GM19452 (cell line): ENCODE data around the gene NLGN3.

ENCODE experiments used
- ATAC-seq: cut with Tn5 transposase; IDR thresholded peaks from one replicate; pipeline ENCODE4 v1.9.1; 2021; ENCODE audit not compliant: unreplicated experiment

The NLGN3 gene

DNA sequence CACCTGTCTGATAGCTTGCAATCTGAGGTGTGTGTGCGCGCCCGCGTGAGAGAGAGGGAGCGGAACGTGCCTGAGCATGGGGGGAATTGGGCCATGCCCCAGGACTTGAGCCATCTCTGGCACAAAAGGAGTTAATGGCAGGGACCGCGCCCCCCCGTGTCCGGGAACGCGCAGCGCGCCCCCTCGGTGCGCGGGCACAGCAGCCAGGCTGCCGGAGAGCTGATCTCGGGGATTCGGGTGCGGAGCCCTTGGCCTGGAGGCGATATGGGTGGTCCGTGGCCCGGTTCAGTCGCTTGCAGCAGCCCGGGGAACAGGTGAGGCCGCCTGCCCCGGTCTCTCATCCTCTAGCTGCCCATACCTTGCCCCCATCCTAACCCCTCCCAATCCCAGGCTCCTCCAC is at the start of gene NLGN3:
Gene NLGN3 (plus strand): TSS at position 191 of the 400 bp plus-strand sequence. CDS start 2,909 bp downstream, outside the sequence.
- ATAC-seq, result no peak

DNA sequence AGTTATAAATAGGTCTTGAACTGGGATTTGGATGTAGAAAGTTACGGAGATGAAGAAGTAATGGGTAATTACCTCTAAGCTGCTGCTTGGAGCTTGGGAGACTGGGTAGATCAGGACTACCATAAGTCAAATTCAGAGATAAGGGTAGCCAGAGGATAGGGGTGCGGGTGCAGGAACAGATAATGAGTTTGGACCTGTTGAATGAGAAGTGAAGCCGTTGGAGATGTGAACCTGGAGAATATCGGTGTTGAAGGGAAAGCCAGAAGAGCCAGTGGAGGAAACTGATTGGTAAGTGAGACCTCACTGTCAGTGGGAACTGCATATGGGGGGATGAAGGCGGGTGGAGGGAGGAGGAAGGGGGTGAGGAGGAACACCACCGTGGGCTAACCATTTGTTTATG is 49.6 kb upstream of the NLGN3 start:
- no peak for ATAC-seq

DNA sequence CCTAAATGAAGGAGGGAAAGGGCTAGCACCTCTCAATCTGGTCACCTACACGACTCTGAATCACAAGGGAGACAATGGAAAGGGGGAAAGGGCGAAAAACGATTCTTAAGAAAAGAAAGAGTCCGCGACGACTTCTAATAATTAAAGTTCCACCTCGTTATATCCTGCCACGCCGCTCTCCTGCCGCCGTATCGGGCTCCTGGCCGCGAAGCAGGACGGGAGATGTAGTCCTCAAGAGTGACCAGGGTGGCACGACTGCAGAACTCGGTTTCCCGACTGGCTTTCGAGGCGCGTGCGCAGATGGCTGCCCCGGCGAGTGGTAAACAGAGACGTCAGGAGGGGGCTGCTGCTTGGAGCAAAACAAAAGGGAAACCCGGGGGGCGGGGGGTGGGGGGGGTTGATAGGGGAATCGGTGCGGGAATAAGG is 49.1 kb upstream of the NLGN3 start, which contains the start of gene FOXO4:
Gene FOXO4 (plus strand): TSS at position 297 of the 426 bp plus-strand sequence. CDS start 678 bp downstream, outside the sequence.
- peak; percentile 93 for ATAC-seq

DNA sequence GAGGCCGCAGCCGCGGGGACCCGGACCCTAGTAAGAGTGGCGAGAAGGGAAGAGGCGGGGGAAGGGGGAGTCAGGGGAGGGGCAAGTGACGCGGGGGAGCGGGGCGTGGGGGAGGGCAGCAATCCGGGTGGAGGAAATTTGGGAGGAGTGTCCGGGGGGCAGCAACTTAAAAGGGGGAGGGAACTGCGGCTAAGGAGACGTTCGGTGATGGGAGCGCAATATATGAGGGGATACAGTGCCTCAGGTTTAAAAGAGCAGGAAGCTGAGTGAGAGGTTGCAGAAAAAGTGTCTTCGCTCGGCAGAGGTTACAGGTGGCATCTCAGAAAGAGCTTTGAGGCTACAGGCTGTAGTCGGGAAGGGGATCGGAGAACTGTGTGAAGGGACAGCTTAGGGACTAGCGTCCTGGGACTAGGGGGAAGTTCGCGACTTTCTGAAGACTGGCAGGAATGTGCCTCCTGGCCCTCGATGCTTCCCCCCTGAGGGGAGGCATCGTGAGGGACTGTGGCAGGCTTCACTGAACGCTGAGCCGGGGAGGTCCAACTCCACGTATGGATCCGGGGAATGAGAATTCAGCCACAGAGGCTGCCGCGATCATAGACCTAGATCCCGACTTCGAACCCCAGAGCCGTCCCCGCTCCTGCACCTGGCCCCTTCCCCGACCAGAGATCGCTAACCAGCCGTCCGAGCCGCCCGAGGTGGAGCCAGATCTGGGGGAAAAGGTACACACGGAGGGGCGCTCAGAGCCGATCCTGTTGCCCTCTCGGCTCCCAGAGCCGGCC is 48.5 kb upstream of the NLGN3 start:
- ATAC-seq, result no peak

DNA sequence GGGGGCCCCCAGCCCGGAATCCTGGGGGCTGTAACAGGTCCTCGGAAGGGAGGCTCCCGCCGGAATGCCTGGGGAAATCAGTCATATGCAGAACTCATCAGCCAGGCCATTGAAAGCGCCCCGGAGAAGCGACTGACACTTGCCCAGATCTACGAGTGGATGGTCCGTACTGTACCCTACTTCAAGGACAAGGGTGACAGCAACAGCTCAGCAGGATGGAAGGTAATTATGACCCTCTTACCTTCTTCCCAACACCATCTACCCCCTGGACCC is 47.9 kb upstream of the NLGN3 start:
- ATAC-seq, result no peak

DNA sequence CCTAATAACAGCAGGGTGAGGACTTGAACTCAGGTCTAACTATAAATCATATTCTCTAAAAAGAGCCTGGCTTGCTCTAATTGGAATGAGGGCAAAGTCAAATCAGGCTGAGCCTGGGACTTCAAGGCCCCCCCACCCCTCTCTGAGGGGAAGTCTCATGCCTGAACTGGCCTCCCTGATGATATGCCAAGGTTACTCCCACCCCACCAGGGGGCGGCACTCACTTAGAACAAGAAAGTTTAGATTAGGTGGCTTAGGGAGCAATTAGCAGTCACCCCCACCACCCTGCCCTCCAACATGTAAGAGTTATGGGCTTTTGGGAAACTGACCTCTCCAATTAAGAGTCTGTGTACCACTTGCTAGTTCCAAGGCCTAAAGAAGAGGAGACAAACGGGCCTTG is 46.3 kb upstream of the NLGN3 start:
- ATAC-seq, result no peak

DNA sequence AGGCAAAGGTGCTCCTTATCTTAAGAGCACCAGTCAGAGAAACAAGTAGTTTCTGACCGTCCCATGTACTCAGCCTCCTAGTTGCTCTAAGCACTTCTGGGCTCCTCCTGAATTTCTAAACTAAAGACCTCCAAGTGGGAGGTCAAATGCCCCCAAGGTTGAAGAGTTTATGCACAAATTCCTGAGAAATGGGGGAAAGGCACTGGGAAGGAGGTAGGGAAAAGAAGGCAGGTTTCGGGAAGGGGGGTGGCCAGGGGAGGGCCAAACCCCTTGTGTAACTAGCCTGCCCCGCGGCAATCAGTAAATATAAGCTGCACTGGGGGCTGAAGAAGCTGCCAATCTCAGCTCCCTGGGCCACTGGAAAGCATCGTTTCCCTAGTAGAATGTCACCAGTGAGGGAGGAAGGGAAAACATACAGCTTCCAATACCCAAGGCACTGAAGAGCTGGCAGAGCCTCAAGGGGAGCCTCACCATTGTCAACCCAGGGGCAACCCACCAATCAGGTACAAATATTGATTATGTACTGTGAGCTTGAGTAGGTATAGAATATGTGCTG is 45.6 kb upstream of the NLGN3 start:
- ATAC-seq, result no peak

DNA sequence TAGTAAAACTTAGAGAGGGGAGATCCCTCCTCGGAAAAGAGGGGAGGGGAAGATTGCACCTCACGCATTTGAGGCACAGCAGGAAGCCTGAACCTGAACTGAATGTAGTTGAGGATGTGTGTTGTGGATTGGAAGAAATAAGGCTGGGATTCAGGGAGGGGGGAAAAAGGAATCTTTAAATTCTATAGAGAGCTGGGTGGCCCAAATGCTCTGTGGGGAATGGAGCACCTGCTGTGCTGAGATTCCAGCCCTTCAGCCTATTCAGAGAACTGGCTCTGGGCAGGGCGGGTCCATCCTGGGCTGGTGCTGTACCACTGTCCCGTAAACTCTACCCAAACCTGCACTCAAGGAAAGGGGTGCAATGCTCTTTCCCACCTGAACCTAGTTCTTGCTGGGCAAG is 44.9 kb upstream of the NLGN3 start:
- ATAC-seq, result no peak

DNA sequence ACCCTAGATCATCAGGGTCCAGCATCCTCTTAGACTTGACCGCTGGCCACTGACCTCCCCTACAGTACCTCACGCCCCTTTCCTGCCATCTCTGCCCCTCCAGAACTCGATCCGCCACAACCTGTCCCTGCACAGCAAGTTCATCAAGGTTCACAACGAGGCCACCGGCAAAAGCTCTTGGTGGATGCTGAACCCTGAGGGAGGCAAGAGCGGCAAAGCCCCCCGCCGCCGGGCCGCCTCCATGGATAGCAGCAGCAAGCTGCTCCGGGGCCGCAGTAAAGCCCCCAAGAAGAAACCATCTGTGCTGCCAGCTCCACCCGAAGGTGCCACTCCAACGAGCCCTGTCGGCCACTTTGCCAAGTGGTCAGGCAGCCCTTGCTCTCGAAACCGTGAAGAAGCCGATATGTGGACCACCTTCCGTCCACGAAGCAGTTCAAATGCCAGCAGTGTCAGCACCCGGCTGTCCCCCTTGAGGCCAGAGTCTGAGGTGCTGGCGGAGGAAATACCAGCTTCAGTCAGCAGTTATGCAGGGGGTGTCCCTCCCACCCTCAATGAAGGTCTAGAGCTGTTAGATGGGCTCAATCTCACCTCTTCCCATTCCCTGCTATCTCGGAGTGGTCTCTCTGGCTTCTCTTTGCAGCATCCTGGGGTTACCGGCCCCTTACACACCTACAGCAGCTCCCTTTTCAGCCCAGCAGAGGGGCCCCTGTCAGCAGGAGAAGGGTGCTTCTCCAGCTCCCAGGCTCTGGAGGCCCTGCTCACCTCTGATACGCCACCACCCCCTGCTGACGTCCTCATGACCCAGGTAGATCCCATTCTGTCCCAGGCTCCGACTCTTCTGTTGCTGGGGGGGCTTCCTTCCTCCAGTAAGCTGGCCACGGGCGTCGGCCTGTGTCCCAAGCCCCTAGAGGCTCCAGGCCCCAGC is 43.8 kb upstream of the NLGN3 start:
- ATAC-seq, result no peak

DNA sequence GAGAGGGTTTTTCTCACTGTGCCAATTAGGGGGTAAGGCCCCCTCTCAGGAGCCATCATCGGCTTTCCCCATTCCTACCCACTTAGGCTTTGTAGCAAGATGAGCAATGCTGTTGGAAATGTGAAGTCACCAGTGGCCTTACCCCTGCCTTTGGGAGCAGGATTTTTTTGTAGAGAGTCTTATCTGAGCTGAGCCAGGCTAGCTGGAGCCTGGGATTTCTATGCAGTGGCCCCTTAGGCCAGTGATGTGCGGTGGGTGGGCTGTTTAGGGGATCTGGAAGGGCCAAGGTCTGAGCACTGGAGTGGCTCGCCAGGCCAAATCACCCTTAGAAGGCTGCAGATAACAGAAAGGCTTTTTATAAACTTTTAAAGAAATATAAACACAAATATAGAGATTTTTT is 42.3 kb upstream of the NLGN3 start:
- ATAC-seq, result no peak

DNA sequence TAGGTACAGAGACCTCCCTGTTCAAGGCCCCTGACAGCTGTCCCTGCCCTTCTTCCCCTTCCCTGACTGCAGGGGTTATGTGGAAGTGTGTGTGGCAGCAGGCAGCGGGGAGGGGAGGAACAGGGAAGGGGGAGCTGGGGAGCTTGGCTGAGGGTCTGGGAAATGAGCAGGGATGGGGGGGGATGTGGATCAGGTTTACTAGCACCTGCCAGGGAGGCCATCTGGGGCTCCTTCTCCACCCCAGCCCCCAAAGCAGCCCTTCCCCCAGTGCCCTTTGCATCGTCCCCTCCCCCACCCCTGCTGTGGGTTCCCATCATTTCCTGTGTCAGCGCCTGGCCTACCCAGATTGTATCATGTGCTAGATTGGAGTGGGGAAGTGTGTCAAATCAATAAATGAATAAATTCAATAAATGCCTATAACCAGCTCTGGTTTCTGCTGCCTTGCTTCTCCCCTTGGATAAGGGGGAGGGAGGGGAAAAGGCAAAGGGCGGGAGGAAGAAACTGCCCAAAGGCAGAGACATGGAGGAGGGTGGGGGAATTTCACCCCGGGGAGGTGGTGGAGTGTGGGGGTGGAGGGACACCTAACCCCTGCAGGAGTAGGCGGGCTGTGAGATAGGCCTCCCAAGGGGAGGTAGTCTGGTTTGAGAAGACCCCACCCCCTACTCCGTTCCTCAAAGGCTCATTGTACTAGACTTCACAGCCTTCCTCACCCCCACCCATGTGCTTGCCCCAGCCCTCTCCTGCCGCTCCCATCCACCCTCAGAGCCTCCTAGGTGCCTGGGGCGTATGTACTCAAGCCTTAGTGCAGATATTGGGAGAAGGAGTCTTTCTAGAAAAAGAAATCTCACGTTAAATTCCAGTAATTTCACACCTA is 41.3 kb upstream of the NLGN3 start:
- ATAC-seq, result peak; percentile 45

DNA sequence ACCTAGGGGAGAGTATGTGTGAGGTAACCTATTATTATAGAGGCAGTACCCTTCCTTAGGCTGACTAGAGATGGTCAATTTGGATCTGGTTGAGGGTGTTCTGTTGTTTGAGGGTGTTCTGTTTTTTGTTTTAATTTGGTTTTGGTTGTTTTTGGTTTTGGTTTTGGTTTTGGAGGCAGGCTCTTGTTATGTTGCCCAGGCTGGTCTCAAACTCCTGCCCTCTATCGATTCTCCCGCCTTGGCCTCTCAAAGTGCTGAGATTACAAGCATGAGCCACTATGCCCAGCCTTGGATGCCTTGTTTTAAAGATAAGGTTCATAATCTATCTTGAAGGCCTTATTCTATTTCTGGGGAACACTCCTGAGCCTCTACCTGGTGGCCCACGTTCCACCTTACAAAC is 39.0 kb upstream of the NLGN3 start:
- ATAC-seq, result no peak

DNA sequence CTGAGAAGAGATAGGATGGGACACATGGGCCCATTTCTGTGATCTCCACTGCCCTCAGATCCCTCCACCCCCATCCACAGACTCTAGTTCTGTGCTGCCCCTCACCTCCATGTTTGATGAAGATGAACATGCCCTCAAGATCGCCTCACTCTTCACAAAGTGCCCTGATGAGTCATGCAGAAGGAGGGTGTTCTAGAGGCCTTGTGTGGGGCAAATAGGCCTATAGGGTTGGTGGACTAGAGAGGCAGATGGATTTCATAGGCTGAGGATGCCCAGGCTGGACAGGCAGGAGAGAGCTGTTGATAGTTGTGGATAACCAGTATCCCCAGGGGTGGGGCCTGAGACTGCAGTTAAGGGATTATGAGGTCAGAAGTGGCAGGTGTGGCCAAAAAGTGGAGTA is 38.2 kb upstream of the NLGN3 start, which contains the start of gene CXorf65:
Gene CXorf65 (minus strand): TSS at position 314 of the 400 bp plus-strand sequence. CDS start 184 bp downstream, at position 130.
- ATAC-seq, result no peak

DNA sequence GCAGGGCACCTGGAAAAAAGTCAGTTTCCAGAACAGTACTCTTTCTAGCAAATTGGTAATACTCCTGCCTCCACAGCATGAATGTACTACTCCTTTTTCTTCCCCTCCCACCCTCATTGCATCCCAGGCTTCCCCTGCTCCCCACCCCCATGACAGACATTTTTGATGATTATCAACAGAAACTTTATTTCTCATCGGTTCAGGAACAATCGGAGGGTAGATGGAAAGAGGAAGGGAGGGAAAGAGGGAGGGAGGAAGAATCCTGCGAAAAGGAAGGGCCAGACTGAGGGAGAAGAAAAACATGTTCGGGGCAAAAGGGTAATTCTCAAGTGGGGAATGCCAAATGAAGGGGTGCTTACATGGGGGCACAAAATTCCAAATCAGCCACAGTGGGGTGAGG is 37.4 kb upstream of the NLGN3 start:
- ATAC-seq, result no peak

DNA sequence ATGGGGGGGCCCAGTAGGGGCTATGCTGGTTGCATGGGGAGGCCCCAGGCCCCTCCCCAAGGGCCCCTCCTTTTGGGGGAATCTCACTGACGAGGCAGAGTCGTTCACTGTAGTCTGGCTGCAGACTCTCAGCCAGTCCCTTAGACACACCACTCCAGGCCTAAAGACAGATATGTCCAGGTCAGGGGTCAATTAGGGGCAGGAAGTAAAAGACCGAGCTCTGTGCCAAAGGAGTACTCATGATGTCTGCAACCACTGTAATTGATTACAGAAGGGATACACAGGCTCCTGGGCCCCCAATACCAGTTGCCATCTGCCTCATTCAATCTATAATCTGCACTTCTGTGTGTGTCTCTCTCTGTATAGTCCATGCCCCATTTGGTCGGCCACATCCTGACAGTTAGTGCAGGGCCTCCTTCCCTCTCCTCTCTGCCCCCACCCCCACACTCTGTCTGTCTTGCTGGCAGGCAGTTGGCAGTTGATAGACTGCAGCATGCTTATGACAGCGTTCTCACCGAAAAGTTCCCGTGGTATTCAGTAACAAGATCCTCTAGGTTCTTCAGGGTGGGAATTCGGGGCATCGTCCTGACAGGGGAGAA is 36.8 kb upstream of the NLGN3 start:
- ATAC-seq, result no peak

DNA sequence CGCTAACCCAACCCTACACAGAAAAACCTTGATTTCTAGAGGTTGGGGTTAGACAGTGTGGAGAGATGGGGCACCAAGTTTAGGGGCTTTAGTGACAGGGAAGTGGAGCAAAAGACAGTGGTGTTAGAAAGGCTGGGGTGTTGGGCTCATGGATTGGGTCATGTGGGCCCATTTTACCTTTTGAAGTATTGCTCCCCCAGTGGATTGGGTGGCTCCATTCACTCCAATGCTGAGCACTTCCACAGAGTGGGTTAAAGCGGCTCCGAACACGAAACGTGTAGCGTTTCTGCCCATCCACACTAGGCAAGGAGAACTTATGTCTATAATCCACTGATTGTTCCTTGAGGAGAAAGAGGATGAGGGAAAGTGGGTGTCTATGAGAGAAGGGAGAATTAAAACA is 35.6 kb upstream of the NLGN3 start:
- ATAC-seq, result no peak

DNA sequence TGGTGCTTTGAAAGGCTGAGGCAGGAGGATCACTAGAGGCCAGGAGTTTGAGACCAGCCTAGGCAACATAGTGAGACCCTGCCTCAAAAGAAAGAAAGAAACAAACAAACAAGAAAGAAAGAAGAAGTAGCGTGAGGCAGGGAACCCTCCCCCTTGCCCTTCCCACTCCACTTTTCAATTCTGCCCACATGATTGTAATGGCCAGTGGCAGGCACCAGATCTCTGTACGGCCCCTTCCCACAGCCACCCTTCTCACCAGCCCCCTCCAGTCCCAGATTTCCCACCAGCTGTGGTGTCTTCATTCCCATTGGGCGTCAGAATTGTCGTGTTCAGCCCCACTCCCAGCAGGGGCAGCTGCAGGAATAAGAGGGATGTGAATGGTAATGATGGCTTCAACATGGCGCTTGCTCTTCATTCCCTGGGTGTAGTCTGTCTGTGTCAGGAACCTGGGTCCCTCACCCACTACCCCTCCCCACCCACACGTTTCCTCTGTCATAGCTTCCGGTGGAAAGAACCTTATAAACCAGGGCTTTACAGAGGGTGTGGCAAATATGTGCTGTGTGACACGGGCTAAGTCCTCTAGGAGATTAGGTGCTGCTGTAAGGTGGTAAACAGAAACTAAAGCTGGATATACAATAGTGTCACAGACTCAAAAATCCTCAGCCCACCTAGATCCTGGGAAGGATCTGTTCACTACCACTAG is 33.3 kb upstream of the NLGN3 start, which contains the start of gene IL2RG:
Gene IL2RG (minus strand): TSS at position 437 of the 703 bp plus-strand sequence. CDS start 38 bp downstream, at position 399.
- peak; percentile 91 for ATAC-seq

DNA sequence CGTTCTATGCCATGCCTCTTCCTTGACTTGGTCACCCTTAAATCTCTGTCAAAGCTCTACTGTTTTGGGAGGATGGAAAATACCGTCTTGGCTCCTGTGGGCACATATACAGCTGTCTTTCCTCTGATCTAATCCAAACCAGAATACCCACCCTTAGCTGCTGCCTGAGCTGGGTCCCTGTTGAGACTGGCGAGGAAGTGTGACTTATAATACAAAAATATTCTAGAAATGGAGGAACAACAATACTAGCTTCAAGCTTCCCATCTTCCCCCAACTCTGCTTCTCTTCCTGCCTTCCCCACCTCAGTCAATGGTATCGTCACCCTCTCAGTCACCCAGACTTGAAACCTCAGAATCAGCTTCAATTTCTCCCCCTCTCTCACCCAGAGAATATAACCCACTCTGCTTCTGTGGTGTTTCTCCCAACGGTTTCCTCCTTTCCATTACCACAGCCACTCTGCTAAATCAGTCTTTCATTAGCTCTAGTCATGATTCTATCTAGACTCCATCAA is 32.7 kb upstream of the NLGN3 start:
- peak; percentile 21 for ATAC-seq

DNA sequence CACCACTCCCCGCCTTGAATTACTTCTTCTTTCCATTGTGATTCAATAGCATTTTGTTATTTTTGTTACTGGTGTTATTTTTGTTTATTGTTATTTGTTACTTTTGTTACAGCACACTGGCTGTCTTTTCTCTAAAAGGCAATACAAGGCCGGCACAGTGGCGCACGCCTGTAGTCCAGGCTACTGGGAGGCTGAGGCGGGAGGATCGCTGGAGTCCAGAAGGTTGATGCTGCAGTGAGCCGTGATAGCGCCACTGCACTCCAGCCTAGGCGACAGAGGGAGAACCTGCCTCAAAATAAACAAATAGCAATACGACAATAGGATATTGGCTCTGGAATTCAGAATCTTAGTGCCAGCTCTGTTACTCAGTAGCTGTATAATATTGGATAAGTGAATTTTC is 27.3 kb upstream of the NLGN3 start:
- no peak for ATAC-seq
